ENCODE measurements around the gene THSD7B. TPM values are rescaled to one million over a fixed set of nuclear protein-coding genes. Genes with fewer than 3 reads are reported as not detected.

The THSD7B gene
- total and polyA plus RNA-seq, 2 of the 13 experiments (the other 11 are each of a cell fraction or from before 2014, with no cell fraction given), result 0.02 TPM; not detected in 1

DNA sequence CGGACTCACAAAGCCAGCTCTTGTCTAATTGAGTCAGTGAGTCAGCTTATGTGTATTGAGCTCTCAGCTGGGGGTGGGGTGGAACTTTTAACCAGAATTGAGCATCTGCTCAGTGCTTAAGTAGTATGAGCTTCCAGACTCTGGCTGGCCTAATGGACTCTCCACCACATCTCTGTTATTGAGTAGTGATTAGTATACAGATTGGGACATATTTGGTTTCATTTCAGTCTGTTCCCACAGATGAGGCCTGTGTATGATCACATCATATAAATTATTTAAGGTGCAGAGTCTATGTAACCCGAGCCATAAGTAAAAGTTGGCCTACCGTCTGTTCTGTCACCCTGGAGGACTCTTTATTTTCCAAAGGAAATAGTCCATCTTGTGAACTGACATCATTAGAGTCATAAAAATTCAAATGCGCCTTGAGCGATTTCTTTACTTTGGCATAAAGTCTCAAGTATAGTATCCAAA lies 152.1 kb downstream of the THSD7B start (continued):
- TF ChIP-seq, protein P1, sequence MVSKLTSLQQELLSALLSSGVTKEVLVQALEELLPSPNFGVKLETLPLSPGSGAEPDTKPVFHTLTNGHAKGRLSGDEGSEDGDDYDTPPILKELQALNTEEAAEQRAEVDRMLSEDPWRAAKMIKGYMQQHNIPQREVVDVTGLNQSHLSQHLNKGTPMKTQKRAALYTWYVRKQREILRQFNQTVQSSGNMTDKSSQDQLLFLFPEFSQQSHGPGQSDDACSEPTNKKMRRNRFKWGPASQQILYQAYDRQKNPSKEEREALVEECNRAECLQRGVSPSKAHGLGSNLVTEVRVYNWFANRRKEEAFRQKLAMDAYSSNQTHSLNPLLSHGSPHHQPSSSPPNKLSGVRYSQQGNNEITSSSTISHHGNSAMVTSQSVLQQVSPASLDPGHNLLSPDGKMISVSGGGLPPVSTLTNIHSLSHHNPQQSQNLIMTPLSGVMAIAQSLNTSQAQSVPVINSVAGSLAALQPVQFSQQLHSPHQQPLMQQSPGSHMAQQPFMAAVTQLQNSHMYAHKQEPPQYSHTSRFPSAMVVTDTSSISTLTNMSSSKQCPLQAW (CRISPR knock-in tag; IDR thresholded peaks at IDR 0.05), result no peak
- no peak for TF ChIP-seq ZNF7 (CRISPR knock-in tag; IDR thresholded peaks at IDR 0.05)
- no peak for TF ChIP-seq ZNF619 (CRISPR knock-in tag; IDR thresholded peaks at IDR 0.05)

DNA sequence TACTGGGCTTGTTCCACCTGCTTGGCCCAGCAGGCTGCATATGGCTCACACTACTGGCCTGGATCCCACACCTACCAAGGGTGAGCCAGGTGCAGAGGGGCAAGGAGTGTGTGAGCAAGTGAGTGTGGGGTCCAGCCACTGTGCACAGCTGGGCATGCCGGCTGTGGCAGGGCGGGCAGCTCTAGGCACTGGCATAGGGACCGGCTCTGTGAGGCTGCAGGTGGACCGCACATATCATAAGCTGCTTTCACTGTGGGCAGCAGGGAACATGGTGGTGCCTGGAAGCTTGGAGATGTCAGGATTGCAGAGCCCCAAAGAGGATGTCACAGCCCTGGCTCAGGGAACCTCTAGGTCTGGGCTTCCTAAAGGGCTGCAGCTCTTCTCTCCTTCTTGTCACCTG lies 154.3 kb downstream of the THSD7B start:
- H3K9me3 ChIP-seq (ENCODE audit: low read length), result no peaks in the 10 kb centered on the region
- no peak for DNase-seq (ENCODE audit: low spot score)
- TF ChIP-seq SP5 (CRISPR knock-in tag; IDR thresholded peaks at IDR 0.05; ENCODE audit: borderline replicate concordance, low read depth), result no peak
- BruUV-seq (replicated peaks), result no TSS peak
- intact Hi-C loops (cut with micrococcal nuclease; ENCODE audit: unreplicated experiment), result loop anchor here (2.0 kb wide), 1 partner anchor 497 kb away; no protein-coding TSS in a partner anchor
- in situ Hi-C loops (cut with HindIII; ENCODE audit: extremely low pct_ligation_motif_present, low pct_unique_long_range_greater_than_20kb), result no loop called here
- FAIRE-seq, result no peak
- H3K9ac ChIP-seq (ENCODE audit: insufficient read depth, low read depth, low read length), result no peak overlapping the region
- no peak overlapping the region for H3K4me3 ChIP-seq (replicated peaks in 1 of 3; ENCODE audit: insufficient read depth in 1 of 3, low read depth in 2 of 3, low read length in 3 of 3)
- H3K27ac ChIP-seq (ENCODE audit: extremely low read length, insufficient read depth, low read length), result no peak overlapping the region
- H3K36me3 ChIP-seq (replicated peaks in 1 of 2; ENCODE audit: control insufficient read depth in 1 of 2, insufficient read depth in 2 of 2, low read length in 2 of 2), result no peaks in the 10 kb centered on the region
- ChIA-PET CTCF (ENCODE audit: low intra/inter-chr PET ratio, low total read pairs) (no interaction called here), POLR2A (no interaction called here)
- WGBS (ENCODE audit: low lambda C conversion rate), result 80% methylated on average over 1 of the region's 4 CpGs
- H3K4me1 ChIP-seq (ENCODE audit: insufficient read depth, low read length), result no peaks in the 10 kb centered on the region
- no peak for ATAC-seq
- no peak overlapping the region for H3K4me2 ChIP-seq (ENCODE audit: low read depth, low read length)
- H3K79me2 ChIP-seq (ENCODE audit: insufficient read depth, low read length), result no peaks in the 10 kb centered on the region
- no peak overlapping the region for H2AFZ ChIP-seq (ENCODE audit: low read length)
- no peaks in the 10 kb centered on the region for H4K20me1 ChIP-seq (ENCODE audit: insufficient read depth, low read length)
- H3K27me3 ChIP-seq (ENCODE audit: control insufficient read depth in 1 of 2, insufficient read depth in 2 of 2, low read length in 2 of 2), result no peaks in the 10 kb centered on the region

DNA sequence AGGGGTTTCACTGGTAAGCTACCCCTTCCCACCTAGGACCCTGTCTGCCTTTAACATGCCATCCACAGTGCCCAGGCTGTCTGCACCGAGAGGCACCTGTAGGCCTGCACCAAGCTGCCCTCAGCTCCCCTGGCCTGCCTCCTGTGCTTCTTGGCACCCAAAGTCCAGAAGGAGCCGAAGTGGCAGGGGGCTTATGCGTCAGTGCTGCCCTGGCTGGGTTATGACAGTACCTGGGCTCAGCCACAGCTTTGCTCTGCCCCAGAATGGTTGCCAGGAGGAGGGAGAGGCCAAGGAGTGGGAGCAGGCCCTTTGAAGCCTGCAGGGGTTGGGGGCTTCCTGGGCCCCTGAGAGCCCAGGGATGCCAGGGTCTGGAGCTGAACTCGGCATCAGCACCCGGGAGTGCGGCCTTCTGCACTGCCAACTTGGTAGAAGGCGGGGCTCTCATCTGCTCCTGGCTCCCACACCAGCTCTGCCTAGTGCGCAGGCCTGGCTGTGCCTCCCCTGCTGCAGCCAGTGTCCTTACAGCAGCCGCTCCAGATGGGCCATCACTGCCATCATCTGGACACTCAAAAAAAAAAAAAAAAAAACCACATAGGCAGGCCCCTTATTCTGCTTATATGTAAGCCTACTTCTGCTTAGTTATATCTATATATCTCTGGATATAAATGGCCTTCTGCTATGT lies 155.4 kb downstream of the THSD7B start:
- ATAC-seq (peak; percentile 87), FAIRE-seq (no peak), DNase-seq (ENCODE audit: low spot score) (peak; percentile 7)
- Histone ChIP-seq H3K27ac (ENCODE audit: extremely low read length, insufficient read depth, low read length) (no peak overlapping the region), H3K4me1 (ENCODE audit: insufficient read depth, low read length) (no peaks in the 10 kb centered on the region), H3K9me3 (ENCODE audit: low read length) (no peaks in the 10 kb centered on the region), H2AFZ (ENCODE audit: low read length) (no peak overlapping the region), H3K27me3 (ENCODE audit: control insufficient read depth in 1 of 2, insufficient read depth in 2 of 2, low read length in 2 of 2) (no peaks in the 10 kb centered on the region), H3K9ac (ENCODE audit: insufficient read depth, low read depth, low read length) (no peak overlapping the region), H3K79me2 (ENCODE audit: insufficient read depth, low read length) (no peaks in the 10 kb centered on the region), H3K36me3 (replicated peaks in 1 of 2; ENCODE audit: control insufficient read depth in 1 of 2, insufficient read depth in 2 of 2, low read length in 2 of 2) (no peaks in the 10 kb centered on the region), H4K20me1 (ENCODE audit: insufficient read depth, low read length) (no peaks in the 10 kb centered on the region), H3K4me2 (ENCODE audit: low read depth, low read length) (no peak overlapping the region), H3K4me3 (replicated peaks in 1 of 3; ENCODE audit: insufficient read depth in 1 of 3, low read depth in 2 of 3, low read length in 3 of 3) (no peak overlapping the region)
- 11% methylated on average over 4 of the region's 9 CpGs for WGBS (ENCODE audit: low lambda C conversion rate)
- BruUV-seq (replicated peaks), result no TSS peak
- ChIA-PET POLR2A (no interaction called here), CTCF (ENCODE audit: low intra/inter-chr PET ratio, low total read pairs) (no interaction called here)
- intact Hi-C loops (cut with micrococcal nuclease; ENCODE audit: unreplicated experiment) (loop anchor here (2.0 kb wide), 1 partner anchor 498 kb away; no protein-coding TSS in a partner anchor), in situ Hi-C loops (cut with HindIII; ENCODE audit: extremely low pct_ligation_motif_present, low pct_unique_long_range_greater_than_20kb) (no loop called here)
- TF ChIP-seq, protein P2, sequence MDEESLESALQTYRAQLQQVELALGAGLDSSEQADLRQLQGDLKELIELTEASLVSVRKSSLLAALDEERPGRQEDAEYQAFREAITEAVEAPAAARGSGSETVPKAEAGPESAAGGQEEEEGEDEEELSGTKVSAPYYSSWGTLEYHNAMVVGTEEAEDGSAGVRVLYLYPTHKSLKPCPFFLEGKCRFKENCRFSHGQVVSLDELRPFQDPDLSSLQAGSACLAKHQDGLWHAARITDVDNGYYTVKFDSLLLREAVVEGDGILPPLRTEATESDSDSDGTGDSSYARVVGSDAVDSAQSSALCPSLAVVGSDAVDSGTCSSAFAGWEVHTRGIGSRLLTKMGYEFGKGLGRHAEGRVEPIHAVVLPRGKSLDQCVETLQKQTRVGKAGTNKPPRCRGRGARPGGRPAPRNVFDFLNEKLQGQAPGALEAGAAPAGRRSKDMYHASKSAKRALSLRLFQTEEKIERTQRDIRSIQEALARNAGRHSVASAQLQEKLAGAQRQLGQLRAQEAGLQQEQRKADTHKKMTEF (CRISPR knock-in tag; IDR thresholded peaks at IDR 0.05), result no peak
- TF ChIP-seq, protein P3, sequence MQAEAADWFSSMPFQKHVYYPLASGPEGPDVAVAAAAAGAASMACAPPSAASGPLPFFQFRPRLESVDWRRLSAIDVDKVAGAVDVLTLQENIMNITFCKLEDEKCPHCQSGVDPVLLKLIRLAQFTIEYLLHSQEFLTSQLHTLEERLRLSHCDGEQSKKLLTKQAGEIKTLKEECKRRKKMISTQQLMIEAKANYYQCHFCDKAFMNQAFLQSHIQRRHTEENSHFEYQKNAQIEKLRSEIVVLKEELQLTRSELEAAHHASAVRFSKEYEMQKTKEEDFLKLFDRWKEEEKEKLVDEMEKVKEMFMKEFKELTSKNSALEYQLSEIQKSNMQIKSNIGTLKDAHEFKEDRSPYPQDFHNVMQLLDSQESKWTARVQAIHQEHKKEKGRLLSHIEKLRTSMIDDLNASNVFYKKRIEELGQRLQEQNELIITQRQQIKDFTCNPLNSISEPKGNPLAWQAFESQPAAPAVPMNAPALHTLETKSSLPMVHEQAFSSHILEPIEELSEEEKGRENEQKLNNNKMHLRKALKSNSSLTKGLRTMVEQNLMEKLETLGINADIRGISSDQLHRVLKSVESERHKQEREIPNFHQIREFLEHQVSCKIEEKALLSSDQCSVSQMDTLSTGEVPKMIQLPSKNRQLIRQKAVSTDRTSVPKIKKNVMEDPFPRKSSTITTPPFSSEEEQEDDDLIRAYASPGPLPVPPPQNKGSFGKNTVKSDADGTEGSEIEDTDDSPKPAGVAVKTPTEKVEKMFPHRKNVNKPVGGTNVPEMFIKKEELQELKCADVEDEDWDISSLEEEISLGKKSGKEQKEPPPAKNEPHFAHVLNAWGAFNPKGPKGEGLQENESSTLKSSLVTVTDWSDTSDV (CRISPR knock-in tag; IDR thresholded peaks at IDR 0.05), result no peak
- TF ChIP-seq STAG1 (CRISPR knock-in tag; IDR thresholded peaks at IDR 0.05), result peak; percentile 31
- no peak for TF ChIP-seq ZNF143 (CRISPR knock-in tag; IDR thresholded peaks at IDR 0.05)
- TF ChIP-seq CREB1 (IDR thresholded peaks at IDR 0.05), result no peak
- TF ChIP-seq CREB1 (CRISPR knock-in tag; IDR thresholded peaks at IDR 0.05), result no peak
- no peak for TF ChIP-seq PAX8 (CRISPR knock-in tag; IDR thresholded peaks at IDR 0.05; ENCODE audit: borderline replicate concordance)

Measured in HepG2 (cell line).